GM12892 (cell line): Measurements from ENCODE around the gene UBE2O.

Experiments
- POLR2A ChIP-seq: IDR thresholded peaks from 2 replicates; pipeline ENCODE4 v1.6.1; 2011; ENCODE audit warnings: low read depth, low read length, control low read depth
- POLR2AphosphoS5 ChIP-seq: IDR thresholded peaks from 2 replicates; pipeline ENCODE4 v1.6.1; 2011; ENCODE audit warnings: low read depth, low read length, control low read depth

GRCh38 chr17:76477576-76477975 lies 24.6 kb upstream of the UBE2O start:
- no peak for TF ChIP-seq POLR2AphosphoS5
- no peak for TF ChIP-seq POLR2A
